Mesenchymal stem cell (in vitro differentiated cells and primary cell): ENCODE data around the gene CRACDL.
A peak's percentile ranks its signal among the peaks of the same experiment; 100 is the strongest.

Experiments used
- DNase-seq: peaks from one replicate; pipeline ENCODE4 v3.0.0-alpha.2; 2013
- H2AFZ ChIP-seq: one replicate; pipeline ENCODE4 v1.6.1; 2013; ENCODE audit warnings: low read depth, mild to moderate bottlenecking, control low read depth, inconsistent platforms, low read length, moderate library complexity
- H2AK5ac ChIP-seq: 2 replicates; pipeline ENCODE4 v1.6.1; 2013; ENCODE audit warnings: low read length, moderate library complexity, mild to moderate bottlenecking, inconsistent platforms; ENCODE audit not compliant: severe bottlenecking
- H2BK120ac ChIP-seq: one replicate; pipeline ENCODE4 v1.6.1; 2013; ENCODE audit warnings: low read depth, mild to moderate bottlenecking, inconsistent platforms, low read length, moderate library complexity
- H2BK12ac ChIP-seq, 2 experiments: one replicate each; pipeline ENCODE4 v1.6.1; 2013; ENCODE audit warnings: inconsistent platforms in 2 of 2, low read length in 2 of 2, mild to moderate bottlenecking in 2 of 2, moderate library complexity in 2 of 2, control low read depth in 1 of 2
- H2BK15ac ChIP-seq: one replicate; pipeline ENCODE4 v1.6.1; 2013; ENCODE audit warnings: mild to moderate bottlenecking, low read depth, inconsistent platforms; ENCODE audit not compliant: poor library complexity, severe bottlenecking
- H2BK5ac ChIP-seq: 2 replicates; pipeline ENCODE4 v1.6.1; 2013; ENCODE audit warnings: low read depth, mild to moderate bottlenecking, low read length, control low read depth, inconsistent platforms; ENCODE audit not compliant: poor library complexity, severe bottlenecking
- H3K14ac ChIP-seq, 2 experiments: one replicate each; pipeline ENCODE4 v1.6.1; 2013; ENCODE audit warnings: inconsistent platforms in 2 of 2, low read length in 2 of 2, control low read depth in 1 of 2, mild to moderate bottlenecking in 1 of 2, moderate library complexity in 1 of 2
- H3K18ac ChIP-seq, 2 experiments: one replicate each; pipeline ENCODE4 v1.6.1; 2013; ENCODE audit warnings: inconsistent platforms in 2 of 2, low read length in 2 of 2, control low read depth in 1 of 2, low read depth in 1 of 2, mild to moderate bottlenecking in 1 of 2
- H3K23ac ChIP-seq, 2 experiments: one replicate each; pipeline ENCODE4 v1.6.1; 2013; ENCODE audit warnings: inconsistent platforms in 2 of 2, low read length in 2 of 2, mild to moderate bottlenecking in 2 of 2, moderate library complexity in 2 of 2, control low read depth in 1 of 2
- H3K27ac ChIP-seq: 2 replicates; pipeline ENCODE4 v1.5.1; 2013; ENCODE audit warnings: mild to moderate bottlenecking, moderate library complexity, low read length, control low read depth, inconsistent platforms; ENCODE audit not compliant: poor library complexity, severe bottlenecking
- H3K27me3 ChIP-seq, 2 experiments: 2 replicates each; pipeline versions ENCODE4 v1.6.1 to v1.7.0; 2013; ENCODE audit warnings: low read length in 2 of 2, mild to moderate bottlenecking in 2 of 2, moderate library complexity in 2 of 2, control low read depth in 1 of 2, inconsistent platforms in 1 of 2; ENCODE audit not compliant: control insufficient read depth in 1 of 2, insufficient read depth in 1 of 2
- H3K36me3 ChIP-seq, 2 experiments: 2 replicates each; pipeline versions ENCODE4 v1.6.1 to v1.7.0; 2013; ENCODE audit warnings: low read length in 2 of 2, control low read depth in 1 of 2, inconsistent platforms in 1 of 2, low read depth in 1 of 2, mild to moderate bottlenecking in 1 of 2; ENCODE audit not compliant: insufficient read depth in 2 of 2, control insufficient read depth in 1 of 2
- H3K4ac ChIP-seq, 2 experiments: one replicate each; pipeline ENCODE4 v1.6.1; 2013; ENCODE audit warnings: inconsistent platforms in 2 of 2, low read length in 2 of 2, mild to moderate bottlenecking in 2 of 2, moderate library complexity in 2 of 2, control low read depth in 1 of 2, low read depth in 1 of 2
- H3K4me1 ChIP-seq: 2 replicates; pipeline ENCODE4 v1.6.1; 2013; ENCODE audit warnings: low read depth, low read length, control low read depth; ENCODE audit not compliant: control insufficient read depth, insufficient read depth
- H3K4me2 ChIP-seq: 2 replicates; pipeline ENCODE4 v1.6.1; 2013; ENCODE audit warnings: low read length, mild to moderate bottlenecking, inconsistent platforms; ENCODE audit not compliant: poor library complexity, severe bottlenecking
- H3K4me3 ChIP-seq, 2 experiments: 2 replicates each; pipeline versions ENCODE4 v1.5.1 to v1.7.0; 2013; ENCODE audit warnings: low read length in 2 of 2, mild to moderate bottlenecking in 2 of 2, control low read depth in 1 of 2, low read depth in 1 of 2; ENCODE audit not compliant: insufficient read depth in 1 of 2
- H3K79me1 ChIP-seq: replicated peaks from 2 replicates; pipeline ENCODE4 v1.6.1; 2013; ENCODE audit warnings: mild to moderate bottlenecking, control low read depth, low read length, inconsistent platforms; ENCODE audit not compliant: poor library complexity, severe bottlenecking
- H3K9ac ChIP-seq: 2 replicates; pipeline ENCODE4 v1.7.0; 2013; ENCODE audit warnings: mild to moderate bottlenecking, low read length, moderate library complexity
- H3K9me3 ChIP-seq: 2 replicates; pipeline ENCODE4 v1.7.0; 2013; ENCODE audit warnings: mild to moderate bottlenecking, low read length; ENCODE audit not compliant: control insufficient read depth
- H4K8ac ChIP-seq: one replicate; pipeline ENCODE4 v1.6.1; 2013; ENCODE audit warnings: inconsistent platforms, mild to moderate bottlenecking, low read length, moderate library complexity
- H4K91ac ChIP-seq: one replicate; pipeline ENCODE4 v1.6.1; 2013; ENCODE audit warnings: mild to moderate bottlenecking, low read length, inconsistent platforms
- WGBS: methylation state at CpG from one replicate; pipeline ENCODE4 v1.1.7; 2013; ENCODE audit warnings: mixed read lengths; 5-methylcytosine and 5-hydroxymethylcytosine counted together

The CRACDL gene

DNA sequence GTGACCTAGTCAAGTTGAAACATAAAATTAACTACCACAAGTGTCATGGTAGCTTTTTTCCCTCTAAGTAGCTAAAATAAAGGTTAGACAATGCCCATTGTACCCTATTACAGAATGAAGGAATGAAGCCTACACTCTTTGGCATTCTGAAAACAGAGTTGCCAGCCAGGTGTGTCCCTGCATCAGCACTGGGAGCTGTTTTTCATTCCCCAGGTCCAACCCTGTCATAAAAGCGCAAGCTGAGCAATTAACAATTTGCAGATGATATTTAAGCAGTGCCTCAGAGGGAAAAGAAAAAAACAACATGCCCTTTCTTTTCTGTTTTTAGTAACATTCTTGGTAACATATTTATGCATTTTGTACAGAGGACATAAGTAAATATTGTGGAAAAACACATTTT is 158.3 kb downstream of the CRACDL start:
- 88% methylated on average over 1 of the region's 1 CpG for WGBS

DNA sequence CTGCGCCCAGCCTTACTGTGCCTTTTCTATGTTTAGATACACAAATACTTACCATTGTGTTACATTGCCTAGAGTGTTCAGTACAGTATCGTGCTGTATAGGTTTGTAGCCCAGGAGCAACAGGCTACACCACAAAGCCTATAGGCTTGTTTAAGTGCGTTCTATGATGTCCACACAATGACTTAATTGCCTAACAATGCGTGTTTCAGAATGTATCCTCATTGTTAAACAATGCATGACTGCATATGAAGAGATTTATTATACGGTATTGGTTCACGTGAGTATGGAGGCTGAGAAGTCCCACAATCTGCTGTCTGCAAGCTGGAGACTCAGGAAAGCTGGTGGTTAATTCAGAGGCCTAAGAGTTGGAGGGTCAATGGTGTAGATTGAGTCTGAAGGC is 158.9 kb downstream of the CRACDL start:
- no peak overlapping the region for H3K4me2 ChIP-seq
- H2BK120ac ChIP-seq: no peak overlapping the region
- H2BK12ac ChIP-seq: no peak overlapping the region
- peaks cover 2% of the 10 kb centered on the region for H3K4me1 ChIP-seq
- no peak overlapping the region for H4K8ac ChIP-seq
- H3K9ac ChIP-seq: no peak overlapping the region
- no peak overlapping the region for H3K14ac ChIP-seq
- H4K91ac ChIP-seq: no peak overlapping the region
- H2BK15ac ChIP-seq: no peak overlapping the region
- peaks cover 24 to 50% of the 10 kb centered on the region in 2 experiments for H3K27me3 ChIP-seq
- no peak overlapping the region for H3K4me3 ChIP-seq
- no peaks in the 10 kb centered on the region for H3K79me1 ChIP-seq
- no peak overlapping the region for H3K18ac ChIP-seq
- H3K4ac ChIP-seq: no peak overlapping the region
- H2AK5ac ChIP-seq: no peak overlapping the region
- DNase-seq: no peak
- H2BK5ac ChIP-seq: no peak overlapping the region
- no peaks in the 10 kb centered on the region for H3K36me3 ChIP-seq
- no peak overlapping the region for H2AFZ ChIP-seq
- peaks cover 16% of the 10 kb centered on the region for H3K9me3 ChIP-seq
- no peak overlapping the region for H3K27ac ChIP-seq
- no peak overlapping the region for H3K23ac ChIP-seq
- WGBS: 90% methylated on average over 5 of the region's 6 CpGs

More for the DNA sequence above, 158.3 kb downstream of the CRACDL start:
- Histone ChIP-seq H2AFZ (no peak overlapping the region), H3K14ac (no peak overlapping the region), H4K8ac (no peak overlapping the region), H3K36me3 (no peaks in the 10 kb centered on the region), H3K27me3 (peaks cover 18 to 44% of the 10 kb centered on the region in 2 experiments), H3K4me2 (no peak overlapping the region), H3K9ac (no peak overlapping the region), H3K9me3 (peaks cover 22% of the 10 kb centered on the region), H2BK5ac (no peak overlapping the region), H2BK120ac (no peak overlapping the region), H3K4ac (no peak overlapping the region), H3K4me3 (no peak overlapping the region), H4K91ac (no peak overlapping the region), H2BK12ac (no peak overlapping the region), H3K23ac (no peak overlapping the region), H3K4me1 (peaks cover under 1% of the 10 kb centered on the region), H2BK15ac (no peak overlapping the region), H3K79me1 (no peaks in the 10 kb centered on the region), H3K27ac (no peak overlapping the region), H2AK5ac (no peak overlapping the region), H3K18ac (no peak overlapping the region)
- DNase-seq: no peak

DNA sequence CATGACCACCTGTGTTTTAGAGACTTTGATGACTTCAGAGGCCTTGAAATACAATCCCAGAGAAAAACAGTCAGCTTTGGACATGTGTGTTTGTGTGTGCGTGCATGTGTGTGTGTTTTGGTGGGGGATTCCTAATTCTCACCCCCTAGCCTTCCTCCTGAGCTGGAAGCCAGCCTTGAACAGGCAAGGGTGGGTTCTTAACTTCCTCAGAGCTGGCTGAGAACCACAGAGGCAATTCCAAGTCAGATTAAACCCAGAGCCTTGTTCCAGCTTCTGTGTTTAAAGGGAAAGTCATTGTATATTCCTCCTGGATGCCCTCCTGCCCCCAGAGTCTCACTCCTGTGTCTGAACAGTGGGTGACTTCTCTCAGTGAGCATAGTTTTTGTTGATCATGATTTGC is 159.9 kb downstream of the CRACDL start:
- H2AK5ac ChIP-seq: no peak overlapping the region
- no peak overlapping the region for H2BK120ac ChIP-seq
- no peak overlapping the region for H4K91ac ChIP-seq
- H3K4me1 ChIP-seq: peaks cover 2% of the 10 kb centered on the region
- H3K36me3 ChIP-seq: no peaks in the 10 kb centered on the region
- H3K9ac ChIP-seq: no peak overlapping the region
- no peak overlapping the region for H3K4me3 ChIP-seq
- H3K9me3 ChIP-seq: peaks cover 6% of the 10 kb centered on the region
- peaks cover 27 to 59% of the 10 kb centered on the region in 2 experiments for H3K27me3 ChIP-seq
- H3K14ac ChIP-seq: no peak overlapping the region
- no CpG with 5 or more reads among the region's 1 CpG for WGBS
- no peak overlapping the region for H2BK15ac ChIP-seq
- no peak overlapping the region for H3K18ac ChIP-seq
- DNase-seq: no peak
- no peak overlapping the region for H3K27ac ChIP-seq
- no peak overlapping the region for H3K23ac ChIP-seq
- H3K4ac ChIP-seq: no peak overlapping the region
- no peak overlapping the region for H2AFZ ChIP-seq
- H4K8ac ChIP-seq: no peak overlapping the region
- H2BK12ac ChIP-seq: no peak overlapping the region
- H3K4me2 ChIP-seq: no peak overlapping the region
- H3K79me1 ChIP-seq: no peaks in the 10 kb centered on the region
- H2BK5ac ChIP-seq: no peak overlapping the region

DNA sequence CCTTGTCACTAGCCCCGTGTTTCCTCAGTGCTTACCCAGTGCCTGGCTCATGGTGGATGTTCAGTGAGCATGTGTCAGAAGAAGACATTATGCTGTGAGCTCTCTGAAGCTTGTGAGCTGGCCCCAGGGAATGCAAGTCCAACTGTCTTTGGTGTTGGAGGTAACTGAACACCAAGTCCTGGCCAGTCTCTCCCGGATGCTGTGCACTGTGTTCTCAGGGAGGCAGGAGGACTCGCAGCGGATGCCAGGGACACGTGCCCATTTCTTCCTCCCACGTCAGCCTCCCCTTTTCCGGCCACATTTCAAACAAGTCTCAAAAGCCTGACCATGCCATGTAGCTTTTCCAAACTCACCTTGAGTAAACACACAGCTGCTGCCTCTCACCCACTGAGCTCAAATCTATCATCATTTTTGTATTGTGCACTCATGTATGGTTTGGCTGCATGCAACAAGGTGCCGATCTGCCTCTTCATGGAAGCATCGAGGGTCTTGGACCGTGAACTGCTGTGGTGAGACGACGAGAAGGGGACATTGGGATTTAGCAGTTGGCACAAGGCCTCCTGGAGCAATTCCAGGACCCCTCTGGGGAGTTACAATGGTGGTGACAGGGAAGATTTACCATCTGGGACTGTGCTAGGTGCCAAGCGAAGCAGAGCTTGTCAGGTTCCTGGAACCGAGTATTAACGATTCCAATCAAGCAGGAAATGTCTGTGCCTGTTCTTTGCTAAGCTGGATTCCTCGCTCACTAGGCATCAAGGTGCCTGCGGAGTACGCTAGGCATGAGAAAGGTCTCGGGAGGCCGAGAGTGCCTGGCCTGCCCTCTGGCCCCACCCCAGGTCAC is 160.7 kb downstream of the CRACDL start:
- peaks cover 6% of the 10 kb centered on the region for H3K9me3 ChIP-seq
- no peak overlapping the region for H3K4me3 ChIP-seq
- no peak overlapping the region for H3K4me2 ChIP-seq
- no peak overlapping the region for H3K18ac ChIP-seq
- no peak overlapping the region for H2BK120ac ChIP-seq
- no peaks in the 10 kb centered on the region for H3K79me1 ChIP-seq
- peak overlapping the region in 1 of 2 experiments; percentile 93 for H3K23ac ChIP-seq
- H3K27ac ChIP-seq: no peak overlapping the region
- no peaks in the 10 kb centered on the region for H3K36me3 ChIP-seq
- no peak overlapping the region for H3K4ac ChIP-seq
- no peak overlapping the region for H3K9ac ChIP-seq
- no peak overlapping the region for H2BK12ac ChIP-seq
- no peak overlapping the region for H2AK5ac ChIP-seq
- no peak overlapping the region for H2BK5ac ChIP-seq
- no peak overlapping the region for H4K91ac ChIP-seq
- H2BK15ac ChIP-seq: no peak overlapping the region
- peak overlapping the region in 1 of 2 experiments; percentile 49 for H3K14ac ChIP-seq
- no peak overlapping the region for H4K8ac ChIP-seq
- WGBS: 86% methylated on average over 20 of the region's 20 CpGs
- H2AFZ ChIP-seq: no peak overlapping the region
- DNase-seq: no peak
- H3K27me3 ChIP-seq: peaks cover 27 to 63% of the 10 kb centered on the region in 2 experiments
- peaks cover 2% of the 10 kb centered on the region for H3K4me1 ChIP-seq
